GM19468 (cell line): ENCODE measurements around the gene SLC17A9.

Experiments
- ATAC-seq: cut with Tn5 transposase; IDR thresholded peaks from one replicate; pipeline ENCODE4 v1.9.1; 2021; ENCODE audit warnings: mild to moderate bottlenecking, moderate library complexity, moderate number of reproducible peaks; ENCODE audit not compliant: unreplicated experiment; ENCODE audit errors: extremely low read depth

Gene SLC17A9

DNA sequence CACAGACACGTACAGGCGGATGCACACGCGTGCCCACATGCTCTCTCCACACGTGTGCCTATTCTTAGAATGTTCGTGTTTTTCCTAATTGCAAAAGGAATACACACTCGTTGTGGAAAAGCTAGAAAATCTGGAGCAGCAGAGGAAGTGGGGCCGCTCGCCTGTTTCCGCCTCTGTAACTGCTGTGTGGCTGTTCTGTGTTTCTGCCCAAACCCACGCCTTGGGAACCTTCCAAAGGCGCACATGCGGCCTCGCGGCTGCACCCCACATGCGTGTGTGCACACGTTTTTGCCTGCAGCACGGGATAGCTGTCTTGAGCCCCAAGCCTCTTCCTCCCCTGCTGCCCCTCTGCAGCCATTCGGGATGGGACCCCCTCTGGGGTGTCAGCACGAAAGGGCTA, 12.2 kb downstream of the SLC17A9 start:
- no peak for ATAC-seq

DNA sequence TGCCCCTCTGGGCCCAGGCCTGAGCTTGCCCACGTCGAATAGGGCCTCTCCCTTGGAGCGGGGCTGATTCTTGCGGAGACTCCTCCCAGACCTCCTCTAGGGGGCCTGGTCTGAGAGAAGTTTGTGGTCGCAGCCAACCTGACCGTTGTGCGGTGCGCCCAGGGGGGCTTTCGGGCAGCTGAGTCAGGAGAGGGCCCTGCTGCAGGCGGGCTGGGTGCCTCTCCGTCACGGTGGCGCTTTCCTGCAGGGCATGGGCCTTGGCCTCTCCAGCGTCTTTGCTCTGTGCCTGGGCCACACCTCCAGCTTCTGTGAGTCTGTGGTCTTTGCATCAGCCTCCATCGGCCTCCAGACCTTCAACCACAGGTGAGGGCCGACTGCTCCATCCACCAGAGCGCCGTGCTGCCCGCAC, 12.9 kb downstream of the SLC17A9 start:
- ATAC-seq = no peak

DNA sequence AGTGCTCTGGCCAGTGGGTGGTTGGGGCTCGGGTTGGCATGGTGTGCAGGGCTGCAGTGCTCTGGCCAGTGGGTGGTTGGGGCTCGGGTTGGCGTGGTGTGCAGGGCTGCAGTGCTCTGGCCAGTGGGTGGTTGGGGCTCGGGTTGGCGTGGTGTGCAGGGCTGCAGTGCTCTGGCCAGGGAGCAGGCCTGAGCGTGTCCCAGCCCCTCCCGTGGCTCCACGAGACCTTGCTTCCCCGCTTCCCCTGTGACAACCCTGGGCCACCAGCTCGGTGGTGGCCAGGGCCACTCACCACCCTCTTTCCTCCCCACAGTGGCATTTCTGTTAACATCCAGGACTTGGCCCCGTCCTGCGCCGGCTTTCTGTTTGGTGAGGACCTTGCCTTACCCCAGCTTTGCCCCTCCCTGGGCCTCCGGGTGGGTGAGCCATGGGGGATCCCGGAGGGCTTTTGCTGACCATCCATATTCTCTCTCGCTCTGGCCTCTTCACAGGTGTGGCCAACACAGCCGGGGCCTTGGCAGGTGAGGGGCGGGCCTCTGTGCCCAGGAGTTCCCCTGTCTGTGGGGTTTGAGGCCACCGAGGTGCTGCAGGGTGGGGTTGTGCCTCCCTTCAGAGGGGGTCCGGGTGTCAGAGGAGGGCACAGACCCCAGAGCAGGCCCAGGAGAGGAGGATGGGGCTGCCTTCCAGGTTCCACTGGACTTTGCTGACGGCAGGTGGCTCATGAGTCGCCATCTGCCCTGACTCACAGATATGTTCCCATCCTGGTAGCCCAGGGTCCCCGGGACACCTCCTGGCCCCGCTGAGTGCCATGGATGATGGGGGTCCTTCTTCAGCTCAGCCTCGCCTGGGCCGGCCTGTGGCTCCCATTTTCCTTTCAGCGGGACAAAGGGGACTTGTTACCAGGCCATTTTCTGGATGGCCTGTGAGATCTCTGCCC, 14.0 kb downstream of the SLC17A9 start:
- ATAC-seq = no peak

DNA sequence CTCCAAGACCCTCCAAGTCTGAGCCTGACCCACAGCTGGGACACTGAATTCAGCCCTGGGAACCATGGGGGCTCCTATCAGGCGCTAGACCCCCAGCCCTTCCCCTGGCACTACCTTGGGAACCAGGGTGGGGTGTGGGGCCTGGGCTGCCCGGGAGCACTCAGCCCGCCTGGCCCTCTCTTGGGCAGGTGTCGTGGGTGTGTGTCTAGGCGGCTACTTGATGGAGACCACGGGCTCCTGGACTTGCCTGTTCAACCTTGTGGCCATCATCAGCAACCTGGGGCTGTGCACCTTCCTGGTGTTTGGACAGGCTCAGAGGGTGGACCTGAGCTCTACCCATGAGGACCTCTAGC, 14.6 kb downstream of the SLC17A9 start:
- ATAC-seq = no peak

DNA sequence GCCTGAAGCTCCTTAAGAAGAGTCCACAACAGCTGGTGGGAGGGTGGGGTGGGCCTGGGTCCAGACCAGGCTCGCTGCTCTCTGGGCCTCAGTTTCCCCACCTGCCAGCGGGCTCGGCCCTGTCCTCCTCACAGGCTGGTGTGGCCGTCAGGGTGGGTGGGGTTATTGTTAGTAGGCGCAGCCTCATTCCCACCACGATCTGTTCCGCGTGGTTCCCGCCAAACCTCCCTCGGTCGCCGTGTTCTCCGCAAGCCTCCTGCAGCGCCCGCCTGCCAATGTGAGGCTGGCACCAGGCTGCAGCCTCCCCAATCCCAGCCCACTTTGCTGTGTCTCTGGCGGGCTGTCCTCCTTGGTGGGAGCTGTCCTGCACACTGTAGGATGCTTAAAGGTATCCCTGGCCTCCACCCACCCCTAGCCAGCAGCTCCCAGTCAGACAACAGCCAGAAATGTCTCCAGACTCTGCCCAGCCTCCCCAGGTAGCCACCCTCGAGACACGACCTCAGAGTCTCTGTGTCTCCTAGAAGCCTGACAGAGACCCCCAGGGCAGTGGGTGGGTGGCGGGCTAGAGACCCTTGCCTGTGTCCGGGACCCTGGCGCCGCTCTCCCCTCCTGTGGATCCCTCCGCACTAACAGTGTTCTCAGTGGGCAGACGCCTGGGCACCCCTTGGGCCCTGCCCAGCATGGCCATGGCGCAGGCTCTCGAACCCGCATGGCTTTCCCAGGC, 15.3 kb downstream of the SLC17A9 start:
- ATAC-seq = no peak

DNA sequence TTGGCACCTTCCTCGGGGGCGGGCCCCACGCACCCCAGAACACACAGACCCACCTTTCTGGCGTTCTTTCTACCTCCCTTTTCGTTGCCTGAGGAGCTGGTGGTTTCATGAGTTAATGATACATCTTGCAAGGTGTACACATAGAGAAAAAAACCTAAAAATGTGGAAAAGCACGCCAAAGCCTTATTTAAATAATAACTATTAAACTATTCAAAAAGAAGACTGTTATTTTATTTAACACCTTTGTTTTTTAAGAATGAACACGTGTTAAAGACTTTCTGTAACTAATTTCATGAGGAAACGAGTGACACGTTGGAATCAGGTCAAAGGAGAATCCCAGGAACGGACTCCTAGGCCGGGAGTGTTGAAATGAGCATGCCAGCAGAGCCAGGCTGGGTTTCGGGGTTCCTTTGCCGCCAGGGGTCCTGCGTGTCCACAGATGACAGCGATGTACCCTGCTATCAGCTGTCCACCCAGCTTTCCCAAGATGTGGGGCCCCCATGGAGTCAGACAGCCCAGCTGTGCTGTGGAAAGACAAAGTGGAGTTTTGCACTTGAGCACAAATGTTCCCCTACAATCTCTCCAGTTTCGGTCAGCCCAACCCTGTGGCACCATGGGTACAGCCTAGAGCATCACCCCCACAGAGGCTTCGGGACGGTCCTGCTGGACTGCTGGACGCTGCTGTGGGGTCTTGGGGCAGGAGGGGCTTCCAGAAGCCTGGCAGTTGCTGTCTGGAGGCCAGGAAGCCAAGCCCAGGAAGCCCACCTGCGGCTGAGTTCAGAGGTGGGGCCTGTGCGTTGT, 16.1 kb downstream of the SLC17A9 start:
- no peak for ATAC-seq

DNA sequence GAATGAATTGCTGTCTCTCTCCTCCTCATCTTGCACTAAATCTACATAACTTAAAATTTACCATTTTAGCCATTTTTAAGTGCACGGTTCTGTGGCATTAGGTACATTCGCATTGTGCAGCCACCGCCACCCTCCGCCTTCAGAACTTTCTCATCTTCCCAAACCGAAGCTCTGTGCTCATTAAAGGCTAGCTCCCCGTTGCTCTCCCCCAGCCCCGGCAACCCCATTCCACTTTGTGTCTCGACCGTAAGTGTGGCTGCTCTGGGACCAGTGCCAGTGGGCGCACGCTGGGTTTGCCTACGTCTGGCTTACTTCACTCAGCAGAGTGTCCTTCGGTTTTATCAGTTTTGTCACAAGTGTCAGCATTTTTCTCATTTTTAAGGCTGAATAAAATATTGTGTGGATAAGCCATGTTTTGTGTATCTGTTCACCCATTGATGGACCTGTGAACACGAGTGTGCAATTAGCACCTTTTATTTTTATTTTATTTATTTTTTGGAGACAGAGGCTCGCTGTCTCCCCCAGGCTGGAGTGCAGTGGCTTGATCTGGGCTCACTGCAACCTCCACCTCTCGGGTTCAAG, 16.8 kb downstream of the SLC17A9 start:
- no peak for ATAC-seq

DNA sequence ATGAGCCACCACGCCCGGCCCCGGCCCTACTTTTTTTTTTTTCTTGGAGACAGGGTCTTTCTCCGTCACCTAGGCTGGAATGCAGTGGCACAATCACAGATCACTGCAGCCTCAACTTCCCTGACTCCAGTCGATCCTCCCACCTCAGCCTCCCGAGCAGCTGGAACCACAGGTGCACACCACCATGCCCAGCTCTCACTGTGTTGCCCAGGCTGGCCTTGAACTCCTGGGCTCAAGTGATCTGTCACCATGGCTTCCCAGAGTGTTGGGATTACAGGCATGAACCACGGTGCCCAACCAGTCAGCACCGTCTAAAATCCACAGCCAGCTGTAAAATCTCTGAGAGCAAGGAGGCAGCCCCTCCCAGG, 17.4 kb downstream of the SLC17A9 start:
- ATAC-seq = no peak

DNA sequence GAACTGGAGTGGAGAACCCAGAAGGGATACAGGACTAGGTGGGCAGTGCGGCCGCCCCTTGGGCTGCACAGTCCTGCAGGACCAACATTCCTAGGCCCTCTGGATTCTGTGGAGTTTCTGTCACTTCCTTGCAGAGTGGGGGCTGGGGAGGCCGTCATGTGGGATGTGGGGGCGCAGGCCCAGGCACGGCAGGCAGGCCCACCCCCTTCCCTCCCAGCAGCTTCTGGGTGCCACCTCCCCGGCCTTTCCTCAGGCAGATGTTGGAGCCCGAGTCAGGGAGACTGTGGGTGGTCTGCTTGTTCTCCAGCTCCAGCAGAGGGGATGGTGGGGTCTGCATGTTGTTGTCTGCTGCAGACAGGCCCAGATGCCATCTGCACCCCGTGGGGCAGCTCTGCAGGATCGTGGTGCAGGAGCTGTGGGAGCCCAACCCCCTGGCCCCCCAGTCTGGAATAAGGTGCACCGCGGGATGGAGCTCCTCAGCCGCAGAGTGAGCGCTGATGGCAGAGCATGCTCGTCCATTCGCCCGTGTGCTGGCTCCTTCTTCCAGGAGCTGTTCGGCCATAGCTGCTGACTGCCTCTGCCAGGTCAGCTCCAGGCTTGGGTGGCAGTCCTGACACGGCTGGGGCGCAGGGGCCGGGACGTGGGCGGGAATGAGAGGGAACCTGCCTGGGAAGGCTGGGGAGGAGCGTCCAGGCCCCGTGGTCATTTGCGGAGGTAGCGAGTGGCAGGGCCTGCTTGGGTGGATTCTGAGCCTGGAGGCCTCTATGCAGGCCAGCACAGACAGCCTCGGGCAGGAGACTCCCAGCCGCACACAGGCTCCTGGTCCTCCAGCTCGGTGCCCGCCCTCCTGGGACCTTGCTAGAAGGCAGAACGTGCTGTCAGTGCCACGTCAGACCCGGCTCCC, 18.1 kb downstream of the SLC17A9 start:
- ATAC-seq = no peak

DNA sequence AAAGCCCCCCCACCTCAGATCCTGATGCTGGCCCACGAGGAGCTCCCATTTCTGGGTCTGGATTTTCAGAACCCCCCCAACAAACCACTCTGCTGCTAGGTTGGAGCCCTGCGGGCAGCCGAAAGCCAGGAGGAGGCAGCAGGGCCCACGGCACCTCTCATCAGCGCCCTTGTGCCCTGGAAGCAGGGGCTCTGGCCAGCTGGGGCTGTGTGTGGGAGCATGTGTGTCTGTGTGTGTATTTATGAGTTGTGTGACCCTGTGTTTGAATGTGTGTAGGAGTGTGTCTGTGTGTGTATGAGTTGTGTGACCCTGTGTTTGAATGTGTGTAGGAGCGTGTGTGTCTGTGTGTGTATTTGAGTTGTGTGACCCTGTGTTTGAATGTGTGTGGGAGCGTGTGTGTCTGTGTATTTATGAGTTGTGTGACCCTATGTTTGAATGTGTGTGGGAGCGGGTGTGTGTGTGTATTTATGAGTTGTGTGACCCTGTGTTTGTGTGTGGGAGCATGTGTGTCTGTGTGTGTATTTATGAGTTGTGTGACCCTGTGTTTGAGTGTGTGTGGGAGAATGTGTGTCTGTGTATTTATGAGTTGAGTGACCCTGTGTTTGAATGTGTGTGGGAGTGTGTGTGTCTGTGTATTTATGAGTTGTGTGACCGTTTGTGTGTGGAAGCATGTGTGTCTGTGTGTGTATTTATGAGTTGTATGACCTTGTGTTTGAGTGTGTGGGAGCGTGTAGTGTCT, 18.9 kb downstream of the SLC17A9 start:
- no peak for ATAC-seq

DNA sequence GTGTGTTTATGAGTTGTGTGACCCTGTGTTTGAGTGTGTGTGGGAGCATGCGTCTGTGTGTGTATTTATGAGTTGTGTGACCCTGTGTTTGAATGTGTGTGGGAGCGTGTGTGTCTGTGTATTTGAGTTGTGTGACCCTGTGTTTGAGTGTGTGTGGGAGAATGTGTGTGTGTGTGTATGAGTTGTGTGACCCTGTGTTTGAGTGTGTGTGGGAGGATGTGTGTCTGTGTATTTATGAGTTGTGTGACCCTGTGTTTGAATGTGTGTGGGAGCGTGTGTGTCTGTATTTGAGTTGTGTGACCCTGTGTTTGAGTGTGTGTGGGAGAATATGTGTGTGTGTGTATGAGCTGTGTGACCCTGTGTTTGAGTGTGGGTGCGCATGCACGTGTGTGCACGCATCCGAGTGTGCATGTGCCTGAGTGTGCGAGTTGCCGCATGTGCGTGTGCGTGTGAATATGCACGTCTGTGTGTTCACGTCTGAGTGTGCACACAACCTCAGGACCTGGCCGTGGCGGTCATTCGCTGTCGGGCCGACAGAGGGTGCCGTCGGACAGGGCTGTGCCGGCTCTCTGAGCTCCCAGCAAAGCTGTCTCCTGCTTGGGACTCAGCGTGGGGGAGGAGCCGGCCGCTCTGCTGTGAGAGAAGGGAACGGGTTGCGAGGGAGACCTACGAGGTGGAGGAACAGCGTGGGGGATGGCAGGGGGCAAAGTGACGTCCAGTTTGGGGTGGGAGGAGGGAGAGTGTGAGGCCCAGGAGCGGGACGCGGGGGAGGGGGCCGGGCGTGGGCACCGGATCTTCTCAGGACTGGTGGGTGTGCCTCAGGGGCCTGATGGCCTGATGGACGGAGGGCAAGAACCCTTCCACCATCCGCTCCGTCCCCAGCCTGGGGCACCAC, 19.7 kb downstream of the SLC17A9 start:
- ATAC-seq = peak; percentile 44

DNA sequence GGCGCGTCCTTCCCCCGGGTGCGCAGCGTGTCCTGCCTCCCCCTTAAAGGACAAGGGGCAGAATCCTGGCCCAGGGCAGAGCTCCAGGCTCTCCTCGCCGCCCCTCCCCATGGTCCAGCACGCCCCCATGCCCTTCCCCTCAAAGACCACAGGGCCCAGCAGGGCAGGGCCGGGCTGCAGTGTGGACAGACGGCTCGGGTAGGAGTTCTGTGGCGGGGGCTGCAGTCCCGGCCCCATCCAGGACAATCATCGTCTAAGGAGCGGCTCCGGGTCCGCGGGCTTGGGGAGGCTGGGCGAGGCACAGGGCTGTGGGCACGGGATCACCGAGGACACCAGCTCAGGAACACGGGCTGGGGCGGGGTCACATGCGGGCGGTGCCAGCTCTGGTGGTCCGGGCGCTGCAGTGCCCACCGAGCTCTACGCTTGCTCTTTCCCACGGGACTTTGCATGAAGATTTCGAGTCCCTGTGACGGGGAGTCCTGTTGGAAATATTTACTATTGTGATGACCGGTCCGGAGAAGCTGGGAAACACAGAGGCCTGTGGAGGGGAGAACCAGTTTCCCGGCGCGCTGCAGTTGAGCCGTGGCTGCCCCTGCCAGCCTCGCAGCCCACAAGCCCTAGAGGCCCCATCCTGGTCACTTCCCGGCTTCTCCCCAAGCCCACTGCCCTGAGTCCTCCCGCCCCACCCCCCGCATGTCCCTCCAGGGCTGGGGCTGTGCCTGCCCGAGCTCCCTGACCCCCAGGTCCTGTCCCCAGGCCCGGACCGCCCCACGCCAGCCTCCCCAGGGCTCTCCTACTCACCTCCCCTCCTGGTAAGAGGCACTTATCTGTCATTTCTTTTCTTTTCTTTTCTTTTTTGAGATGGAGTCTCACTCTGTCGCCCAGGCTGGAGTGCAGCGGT, 20.6 kb downstream of the SLC17A9 start:
- no peak for ATAC-seq

DNA sequence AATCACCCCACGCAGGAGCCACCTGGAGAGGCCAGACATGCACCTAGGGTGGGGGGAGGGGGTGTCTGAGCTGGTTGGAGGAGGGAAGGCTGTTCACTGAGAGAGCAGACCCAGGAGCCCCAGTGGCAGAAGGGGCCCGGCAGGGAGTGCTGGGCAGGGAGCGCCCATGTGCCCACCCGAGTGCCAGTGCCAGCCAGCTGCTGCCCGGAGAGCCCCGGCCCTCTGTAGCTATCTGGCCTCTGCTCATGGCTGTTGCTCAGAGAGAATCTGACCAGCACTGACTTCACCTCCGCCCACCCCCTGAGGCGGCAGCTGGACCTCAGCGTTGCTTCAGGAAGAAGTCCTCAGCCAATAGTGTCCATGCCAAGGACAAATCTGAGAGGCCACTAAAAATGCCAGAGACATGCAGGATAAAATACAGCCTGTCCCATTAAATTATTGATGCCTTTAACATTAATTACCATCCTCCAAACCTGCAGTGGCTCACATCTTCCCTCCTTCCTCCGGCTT, 22.8 kb downstream of the SLC17A9 start:
- ATAC-seq = no peak

DNA sequence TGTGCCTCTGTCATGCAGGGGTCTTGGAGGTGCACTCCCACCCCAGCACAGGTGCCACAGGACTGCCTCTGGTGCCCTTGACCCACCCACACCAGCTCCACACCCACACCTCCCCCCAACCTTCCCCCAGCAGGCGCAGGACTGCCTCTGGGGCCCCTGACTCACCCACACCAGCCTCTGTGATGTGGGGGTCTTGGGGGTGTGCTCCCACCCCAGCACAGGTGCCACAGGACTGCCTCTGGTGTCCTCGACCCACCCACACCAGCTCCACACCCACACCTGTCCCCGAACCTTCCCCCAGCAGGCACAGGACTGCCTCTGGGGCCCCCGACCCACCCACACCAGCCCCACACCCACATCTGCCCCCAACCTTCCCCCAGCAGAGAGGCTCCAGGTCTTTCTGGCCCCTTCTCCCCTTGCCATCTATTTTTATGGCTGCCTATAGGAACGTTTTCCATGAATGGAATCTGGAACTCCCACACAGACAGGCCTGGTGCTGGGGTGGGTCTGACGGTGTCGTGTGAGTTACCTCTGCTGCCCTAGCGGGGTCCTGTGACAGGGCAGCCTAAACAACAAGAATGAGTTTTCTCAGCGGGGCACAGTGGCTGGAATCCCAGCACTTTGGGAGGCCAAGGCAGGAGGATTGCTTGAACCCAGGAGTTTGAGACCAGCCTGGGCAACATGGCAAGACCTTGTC, 23.5 kb downstream of the SLC17A9 start:
- no peak for ATAC-seq

DNA sequence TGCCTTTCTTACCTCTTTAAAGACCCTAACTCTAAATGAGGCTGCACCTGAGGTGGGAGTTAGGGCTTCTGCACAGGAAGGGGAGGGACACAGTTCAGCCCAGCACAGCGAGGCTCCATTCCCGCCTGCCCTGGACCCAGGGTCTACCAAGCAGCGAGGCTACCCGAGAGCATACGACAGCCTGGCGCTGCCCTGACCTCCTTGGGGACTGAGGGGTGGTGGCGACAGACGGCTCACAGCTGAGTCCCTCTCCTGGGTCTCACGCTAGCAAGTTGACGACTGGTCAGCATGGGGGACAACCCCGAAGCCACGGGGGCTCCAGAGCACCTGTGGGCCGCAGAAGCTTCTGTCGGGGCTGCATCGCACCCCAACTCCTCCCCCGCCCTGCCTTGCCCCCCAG, 24.4 kb downstream of the SLC17A9 start:
- ATAC-seq = no peak
